HepG2 (cell line): ENCODE data around the gene C20orf204. TPM values are rescaled to one million over a fixed set of nuclear protein-coding genes. Genes with fewer than 3 reads are reported as not detected.
A peak's percentile ranks its signal among the peaks of the same experiment; 100 is the strongest.

Source experiments
- ARNTL ChIP-seq: sonication (generic); formaldehyde crosslinking; IDR thresholded peaks from 2 replicates; pipeline ENCODE4 v1.4.0; 2020; ENCODE audit warnings: mild to moderate bottlenecking, missing genetic modification reagents
- ATF3 ChIP-seq: sonication (generic); formaldehyde crosslinking; IDR thresholded peaks from 2 replicates; pipeline ENCODE4 v1.4.0; 2020; ENCODE audit warnings: missing genetic modification reagents
- BCL3 ChIP-seq: sonication (generic); formaldehyde crosslinking; IDR thresholded peaks from 2 replicates; pipeline ENCODE4 v1.5.1; 2020; ENCODE audit warnings: mild to moderate bottlenecking, missing genetic modification reagents, moderate library complexity
- CEBPG ChIP-seq: IDR thresholded peaks from 2 replicates; pipeline ENCODE4 v1.6.1; 2016
- ESRRA ChIP-seq: sonication (generic); formaldehyde crosslinking; IDR thresholded peaks from 2 replicates; pipeline ENCODE4 v1.5.1; 2020; ENCODE audit warnings: mild to moderate bottlenecking, low read depth, missing genetic modification reagents
- HES4 ChIP-seq: sonication (generic); formaldehyde crosslinking; IDR thresholded peaks from 2 replicates; pipeline ENCODE4 v1.9.0; 2021; ENCODE audit warnings: mild to moderate bottlenecking, missing genetic modification reagents, borderline replicate concordance
- NR2F2 ChIP-seq: IDR thresholded peaks from 2 replicates; pipeline ENCODE4 v1.6.1; 2012; ENCODE audit warnings: low read depth, inconsistent platforms, borderline replicate concordance
- STAT6 ChIP-seq: sonication (generic); formaldehyde crosslinking; IDR thresholded peaks from 2 replicates; pipeline ENCODE4 v1.4.0; 2020; ENCODE audit warnings: missing genetic modification reagents, mild to moderate bottlenecking, borderline replicate concordance
- TGIF2 ChIP-seq: IDR thresholded peaks from 2 replicates; pipeline ENCODE4 v1.6.1; 2016; ENCODE audit warnings: control low read depth, missing compliant biosample characterization
- ZNF121 ChIP-seq: sonication (generic); formaldehyde crosslinking; IDR thresholded peaks from 2 replicates; pipeline ENCODE4 v1.5.0; 2020; ENCODE audit warnings: mild to moderate bottlenecking, missing genetic modification reagents
- ZNF276 ChIP-seq: sonication (generic); formaldehyde crosslinking; IDR thresholded peaks from 2 replicates; pipeline ENCODE4 v1.4.0; 2020; ENCODE audit warnings: mild to moderate bottlenecking, low read depth, missing genetic modification reagents
- ZNF460 ChIP-seq: sonication (generic); formaldehyde crosslinking; IDR thresholded peaks from 2 replicates; pipeline ENCODE4 v1.5.1; 2020; ENCODE audit warnings: missing genetic modification reagents, mild to moderate bottlenecking, borderline replicate concordance
- ZNF549 ChIP-seq: sonication (generic); formaldehyde crosslinking; IDR thresholded peaks from 2 replicates; pipeline ENCODE4 v1.5.0; 2020; ENCODE audit warnings: missing genetic modification reagents
- ZNF83 ChIP-seq: sonication (generic); formaldehyde crosslinking; IDR thresholded peaks from 2 replicates; pipeline ENCODE4 v1.4.0; 2020; ENCODE audit warnings: missing genetic modification reagents, mild to moderate bottlenecking, borderline replicate concordance
- polyA plus RNA-seq, 8 experiments: library from polyadenylated mRNA; depleted of rRNA in 3 of 8; stranded (reverse) in 7 of 8; unstranded in 1 of 8; fragments of >200 nt; fragmentation: Illumina TruSeq in 4 of 8; extraction: Trizol in 4 of 8; gene quantifications; 2 replicates each; pipeline versions ENCODE4 v1.2.1 to v1.2.3, GENCODE V29; 2011 to 2016; ENCODE audit warnings: low read depth in 4 of 8, missing spikeins in 1 of 8, mixed read lengths in 1 of 8; ENCODE audit not compliant: insufficient read depth in 1 of 8
- total RNA-seq, 5 experiments: library from RNA; depleted of rRNA; stranded (reverse); fragments of >200 nt; fragmentation: Illumina TruSeq; extraction: Trizol; gene quantifications; 2 replicates each; pipeline ENCODE4 v1.2.3, GENCODE V29; 2016; ENCODE audit warnings: low read depth in 1 of 5
- TF ChIP-seq, protein P1 (sequence below): sonication (generic); formaldehyde crosslinking; IDR thresholded peaks from 2 replicates; pipeline ENCODE4 v1.8.1; 2022; ENCODE audit warnings: mild to moderate bottlenecking, missing genetic modification reagents
- TF ChIP-seq, protein P2 (sequence below): sonication (generic); formaldehyde crosslinking; IDR thresholded peaks from 2 replicates; pipeline ENCODE4 v1.4.0; 2020; ENCODE audit warnings: missing genetic modification reagents, borderline replicate concordance

The C20orf204 gene
- total and polyA plus RNA-seq, 2 of the 13 experiments (the other 11 are each of a cell fraction or from before 2014, with no cell fraction given), result 22.1 to 80.0 TPM

- TF ChIP-seq BCL3 (no peak), HES4 (CRISPR knock-in tag) (no peak; the same call in 1 of the 2 replicates), STAT6 (no peak), ESRRA (CRISPR knock-in tag) (0 out of 2 replicates have a peak, but pooled peaks have one; percentile 6), ARNTL (no peak), ZNF549 (no peak), TGIF2 (CRISPR knock-in tag) (no peak), ZNF460 (no peak), ZNF83 (CRISPR knock-in tag) (peak; percentile 22; the same call in 1 of the 2 replicates), CEBPG (no peak), ATF3 (CRISPR knock-in tag) (no peak; the same call in 1 of the 2 replicates), NR2F2 (no peak), ZNF121 (CRISPR knock-in tag) (no peak), ZNF276 (CRISPR knock-in tag) (no peak)
- TF ChIP-seq, protein P1, sequence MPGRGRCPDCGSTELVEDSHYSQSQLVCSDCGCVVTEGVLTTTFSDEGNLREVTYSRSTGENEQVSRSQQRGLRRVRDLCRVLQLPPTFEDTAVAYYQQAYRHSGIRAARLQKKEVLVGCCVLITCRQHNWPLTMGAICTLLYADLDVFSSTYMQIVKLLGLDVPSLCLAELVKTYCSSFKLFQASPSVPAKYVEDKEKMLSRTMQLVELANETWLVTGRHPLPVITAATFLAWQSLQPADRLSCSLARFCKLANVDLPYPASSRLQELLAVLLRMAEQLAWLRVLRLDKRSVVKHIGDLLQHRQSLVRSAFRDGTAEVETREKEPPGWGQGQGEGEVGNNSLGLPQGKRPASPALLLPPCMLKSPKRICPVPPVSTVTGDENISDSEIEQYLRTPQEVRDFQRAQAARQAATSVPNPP (CRISPR knock-in tag), result no peak
- TF ChIP-seq, protein P2, sequence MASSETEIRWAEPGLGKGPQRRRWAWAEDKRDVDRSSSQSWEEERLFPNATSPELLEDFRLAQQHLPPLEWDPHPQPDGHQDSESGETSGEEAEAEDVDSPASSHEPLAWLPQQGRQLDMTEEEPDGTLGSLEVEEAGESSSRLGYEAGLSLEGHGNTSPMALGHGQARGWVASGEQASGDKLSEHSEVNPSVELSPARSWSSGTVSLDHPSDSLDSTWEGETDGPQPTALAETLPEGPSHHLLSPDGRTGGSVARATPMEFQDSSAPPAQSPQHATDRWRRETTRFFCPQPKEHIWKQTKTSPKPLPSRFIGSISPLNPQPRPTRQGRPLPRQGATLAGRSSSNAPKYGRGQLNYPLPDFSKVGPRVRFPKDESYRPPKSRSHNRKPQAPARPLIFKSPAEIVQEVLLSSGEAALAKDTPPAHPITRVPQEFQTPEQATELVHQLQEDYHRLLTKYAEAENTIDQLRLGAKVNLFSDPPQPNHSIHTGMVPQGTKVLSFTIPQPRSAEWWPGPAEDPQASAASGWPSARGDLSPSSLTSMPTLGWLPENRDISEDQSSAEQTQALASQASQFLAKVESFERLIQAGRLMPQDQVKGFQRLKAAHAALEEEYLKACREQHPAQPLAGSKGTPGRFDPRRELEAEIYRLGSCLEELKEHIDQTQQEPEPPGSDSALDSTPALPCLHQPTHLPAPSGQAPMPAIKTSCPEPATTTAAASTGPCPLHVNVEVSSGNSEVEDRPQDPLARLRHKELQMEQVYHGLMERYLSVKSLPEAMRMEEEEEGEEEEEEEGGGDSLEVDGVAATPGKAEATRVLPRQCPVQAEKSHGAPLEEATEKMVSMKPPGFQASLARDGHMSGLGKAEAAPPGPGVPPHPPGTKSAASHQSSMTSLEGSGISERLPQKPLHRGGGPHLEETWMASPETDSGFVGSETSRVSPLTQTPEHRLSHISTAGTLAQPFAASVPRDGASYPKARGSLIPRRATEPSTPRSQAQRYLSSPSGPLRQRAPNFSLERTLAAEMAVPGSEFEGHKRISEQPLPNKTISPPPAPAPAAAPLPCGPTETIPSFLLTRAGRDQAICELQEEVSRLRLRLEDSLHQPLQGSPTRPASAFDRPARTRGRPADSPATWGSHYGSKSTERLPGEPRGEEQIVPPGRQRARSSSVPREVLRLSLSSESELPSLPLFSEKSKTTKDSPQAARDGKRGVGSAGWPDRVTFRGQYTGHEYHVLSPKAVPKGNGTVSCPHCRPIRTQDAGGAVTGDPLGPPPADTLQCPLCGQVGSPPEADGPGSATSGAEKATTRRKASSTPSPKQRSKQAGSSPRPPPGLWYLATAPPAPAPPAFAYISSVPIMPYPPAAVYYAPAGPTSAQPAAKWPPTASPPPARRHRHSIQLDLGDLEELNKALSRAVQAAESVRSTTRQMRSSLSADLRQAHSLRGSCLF (CRISPR knock-in tag), result no peak
These were observed 27.6 kb downstream of the C20orf204 start (continued) for GRCh38 chr20:64063389-64064144.
